Suppressor macrophage treated with lipopolysaccharide for 1 hour (primary cell): Measurements from ENCODE around the gene ARHGAP8.
A peak's percentile ranks its signal among the peaks of the same experiment; 100 is the strongest.
"Not testable (repeated sequence)": the region's sequence is repeated elsewhere in the genome, so short reads cannot be mapped to it uniquely, and the experiment has no call there.

Source experiments
- DNase-seq, 3 donors: peaks; one replicate each; pipeline ENCODE4 v3.0.0-alpha.2; 2020 to 2022

ARHGAP8 gene

GRCh38 chr22:44726439-44726838 is 25.9 kb upstream of the ARHGAP8 start:
- no peak for DNase-seq

GRCh38 chr22:44727148-44727547 is 25.2 kb upstream of the ARHGAP8 start:
- DNase-seq: no peak

GRCh38 chr22:44727709-44728108 is 24.7 kb upstream of the ARHGAP8 start:
- no peak for DNase-seq

- no peak for DNase-seq
These were observed 23.5 kb upstream of the ARHGAP8 start for GRCh38 chr22:44728761-44729324.

- peak; percentile 71 to 81 (median 74) for DNase-seq
These were observed 22.9 kb upstream of the ARHGAP8 start for GRCh38 chr22:44729391-44730021.

- DNase-seq: peak in 2 of 3 donors; percentile 16 to 32
These were observed 22.4 kb upstream of the ARHGAP8 start for GRCh38 chr22:44730022-44730393.

- DNase-seq: peak in 1 of 3 donors; percentile 11
These were observed 21.7 kb upstream of the ARHGAP8 start for GRCh38 chr22:44730490-44731356.

- DNase-seq: no peak
These were observed 20.9 kb upstream of the ARHGAP8 start for GRCh38 chr22:44731357-44731970.

GRCh38 chr22:44732017-44732561 is 20.3 kb upstream of the ARHGAP8 start:
- DNase-seq: no peak

GRCh38 chr22:44732661-44733060 is 19.7 kb upstream of the ARHGAP8 start:
- DNase-seq: no peak

- no peak for DNase-seq
These were observed 18.8 kb upstream of the ARHGAP8 start for GRCh38 chr22:44733426-44734106.

GRCh38 chr22:44734278-44734677 is 18.1 kb upstream of the ARHGAP8 start:
- DNase-seq: no peak

- no peak for DNase-seq
These were observed 17.4 kb upstream of the ARHGAP8 start for GRCh38 chr22:44734801-44735517.

GRCh38 chr22:44735518-44736428 is 16.6 kb upstream of the ARHGAP8 start:
- DNase-seq: peak; percentile 67 to 83 (median 73)

- no peak for DNase-seq
These were observed 15.6 kb upstream of the ARHGAP8 start for GRCh38 chr22:44736581-44737405.

GRCh38 chr22:44737406-44738346 is 14.7 kb upstream of the ARHGAP8 start:
- DNase-seq: no peak

- DNase-seq: no peak
These were observed 14.0 kb upstream of the ARHGAP8 start for GRCh38 chr22:44738347-44738715.

- no peak for DNase-seq
These were observed 13.4 kb upstream of the ARHGAP8 start for GRCh38 chr22:44739024-44739423.

GRCh38 chr22:44739666-44740065 is 12.7 kb upstream of the ARHGAP8 start:
- DNase-seq: not testable (repeated sequence)
